IMR-90 (cell line): ENCODE data around the gene NEURL1B. TPM values are rescaled to one million over a fixed set of nuclear protein-coding genes. Genes with fewer than 3 reads are reported as not detected.

ENCODE experiments used
- ATAC-seq: fragments of 200-7000 bp; cut with Tn5 transposase; 2 replicates; pipeline ENCODE4 v1.9.1; 2020; ENCODE audit warnings: low read depth, mild to moderate bottlenecking, moderate library complexity
- BruUV-seq: library from RNA; stranded (reverse); fragments of 400-500 nt; replicated peaks from 2 replicates; lab custom pipeline; 2021; lab: Mats Ljungman, UMichigan
- CTCF ChIA-PET: fragments of 300-600 bp; formaldehyde crosslinking; extraction: SDS; loops from one replicate; lab custom pipeline; 2021; ENCODE audit warnings: antibody characterized with exemption; lab: Yijun Ruan, JAX
- POLR2A ChIA-PET: fragments of 300-600 bp; sonication (Branson Sonifier 250); formaldehyde crosslinking; loops from one replicate; lab custom pipeline; 2022; ENCODE audit warnings: antibody characterized with exemption; ENCODE audit not compliant: unreplicated experiment; lab: Charles Lee
- DNase-seq: peaks from one replicate; pipeline ENCODE4 v3.0.0; 2013
- H2AFZ ChIP-seq: replicated peaks from 2 replicates; pipeline ENCODE3; 2013; ENCODE audit warnings: low read length, mild to moderate bottlenecking; ENCODE audit not compliant: poor library complexity
- H2AK5ac ChIP-seq: 2 replicates; pipeline ENCODE4 v1.6.1; 2013; ENCODE audit warnings: low read depth, low read length, inconsistent platforms
- H2AK9ac ChIP-seq: replicated peaks from 2 replicates; pipeline ENCODE3; 2013; ENCODE audit warnings: mild to moderate bottlenecking, low read depth, low read length, moderate library complexity; ENCODE audit not compliant: poor library complexity
- H2BK120ac ChIP-seq: 2 replicates; pipeline ENCODE4 v1.6.1; 2013; ENCODE audit warnings: low read depth, low read length, inconsistent platforms
- H2BK15ac ChIP-seq: 3 replicates; pipeline ENCODE4 v1.6.1; 2013; ENCODE audit warnings: low read depth, low read length, inconsistent platforms
- H2BK20ac ChIP-seq: 2 replicates; pipeline ENCODE4 v1.6.1; 2013; ENCODE audit warnings: low read depth, mild to moderate bottlenecking, inconsistent platforms, low read length, moderate library complexity
- H2BK5ac ChIP-seq: 2 replicates; pipeline ENCODE4 v1.6.1; 2013; ENCODE audit warnings: mild to moderate bottlenecking, low read depth, low read length, inconsistent platforms; ENCODE audit not compliant: poor library complexity, severe bottlenecking
- H3K14ac ChIP-seq: replicated peaks from 2 replicates; pipeline ENCODE4 v1.6.1; 2013; ENCODE audit warnings: low read depth, low read length, inconsistent platforms
- H3K18ac ChIP-seq: 2 replicates; pipeline ENCODE4 v1.6.1; 2013; ENCODE audit warnings: low read depth, low read length, control low read depth
- H3K23ac ChIP-seq: 2 replicates; pipeline ENCODE4 v1.6.1; 2013; ENCODE audit warnings: low read depth, low read length, inconsistent platforms
- H3K27ac ChIP-seq: 2 replicates; pipeline ENCODE4 v1.5.1; 2013; ENCODE audit warnings: mild to moderate bottlenecking, control low read depth, low read length; ENCODE audit not compliant: insufficient read depth
- H3K27me3 ChIP-seq: 2 replicates; pipeline ENCODE4 v1.6.1; 2013; ENCODE audit warnings: low read length; ENCODE audit not compliant: control insufficient read depth, insufficient read depth
- H3K36me3 ChIP-seq: 2 replicates; pipeline ENCODE4 v1.6.1; 2013; ENCODE audit warnings: low read length, mixed read lengths; ENCODE audit not compliant: control insufficient read depth, insufficient read depth
- H3K4ac ChIP-seq: 2 replicates; pipeline ENCODE4 v1.6.1; 2013; ENCODE audit warnings: low read depth, low read length, inconsistent platforms
- H3K4me1 ChIP-seq: 2 replicates; pipeline ENCODE4 v1.6.1; 2013; ENCODE audit warnings: low read length, mixed read lengths; ENCODE audit not compliant: control insufficient read depth, insufficient read depth
- H3K4me2 ChIP-seq: 2 replicates; pipeline ENCODE4 v1.6.1; 2013; ENCODE audit warnings: low read depth, mild to moderate bottlenecking, control low read depth, low read length, moderate library complexity
- H3K4me3 ChIP-seq: 2 replicates; pipeline ENCODE4 v1.5.1; 2013; ENCODE audit warnings: low read depth, mild to moderate bottlenecking, control low read depth, low read length, moderate library complexity; ENCODE audit not compliant: insufficient read depth
- H3K56ac ChIP-seq: 2 replicates; pipeline ENCODE4 v1.6.1; 2013; ENCODE audit warnings: low read length, inconsistent platforms; ENCODE audit not compliant: insufficient read depth; ENCODE audit errors: extremely low read depth
- H3K79me1 ChIP-seq, 2 experiments: 2 replicates each; pipeline ENCODE4 v1.6.1; 2013; ENCODE audit warnings: low read length in 2 of 2, inconsistent platforms in 1 of 2, low read depth in 1 of 2
- H3K9ac ChIP-seq: 2 replicates; pipeline ENCODE4 v1.6.1; 2013; ENCODE audit warnings: low read depth, low read length, control low read depth
- H3K9me1 ChIP-seq: 2 replicates; pipeline ENCODE4 v1.6.1; 2013; ENCODE audit warnings: low read length, inconsistent platforms; ENCODE audit not compliant: insufficient read depth
- H3K9me3 ChIP-seq: 2 replicates; pipeline ENCODE4 v1.6.1; 2013; ENCODE audit warnings: low read length; ENCODE audit not compliant: control insufficient read depth, insufficient read depth
- H4K20me1 ChIP-seq: 2 replicates; pipeline ENCODE4 v1.6.1; 2013; ENCODE audit warnings: low read length, inconsistent platforms; ENCODE audit not compliant: insufficient read depth
- H4K5ac ChIP-seq: 2 replicates; pipeline ENCODE4 v1.6.1; 2013; ENCODE audit warnings: mild to moderate bottlenecking, low read depth, low read length, control low read depth
- H4K8ac ChIP-seq, 2 experiments: 2 replicates each; pipeline ENCODE4 v1.6.1; 2013; ENCODE audit warnings: low read depth in 2 of 2, low read length in 2 of 2, control low read depth in 1 of 2, inconsistent platforms in 1 of 2
- H4K91ac ChIP-seq: 2 replicates; pipeline ENCODE4 v1.6.1; 2013; ENCODE audit warnings: low read depth, low read length, inconsistent platforms; ENCODE audit not compliant: insufficient read depth
- POLR2A ChIP-seq: IDR thresholded peaks from 2 replicates; pipeline ENCODE4 v1.6.1; 2012; ENCODE audit warnings: mild to moderate bottlenecking, low read depth, low read length
- USF2 ChIP-seq: fragments of 150-350 bp; IDR thresholded peaks from 2 replicates; pipeline ENCODE4 v1.6.1; 2017; ENCODE audit warnings: mild to moderate bottlenecking, antibody characterized with exemption, low read length, low read depth
- WGBS, 2 experiments: methylation state at CpG; one replicate each; pipeline versions ENCODE4 v1.1.5 to v1.1.7; 2013; ENCODE audit warnings: missing lambda C conversion rate in 2 of 2; ENCODE audit not compliant: insufficient read length in 1 of 2; ENCODE audit errors: extremely low coverage in 2 of 2; 5-methylcytosine and 5-hydroxymethylcytosine counted together
- dilution Hi-C: fragments of 300-500 bp; cut with HindIII; formaldehyde crosslinking; loops from one replicate; pipeline ENCODE4 v1.14.3; 2018; ENCODE audit warnings: low sequenced_read_pairs; ENCODE audit not compliant: unreplicated experiment
- in situ Hi-C: fragments of 300-500 bp; cut with MboI; formaldehyde crosslinking; loops from 3 replicates; pipeline ENCODE4 v1.14.3; 2019; ENCODE audit warnings: low sequenced_read_pairs, inconsistent platforms, mixed read lengths
- intact Hi-C: fragments of 100-400 bp; cut with micrococcal nuclease; formaldehyde crosslinking; loops from 2 replicates; pipeline ENCODE4 v1.10.0; 2022
- polyA plus RNA-seq, 3 experiments: library from polyadenylated mRNA; depleted of rRNA; stranded (reverse); fragments of >200 nt; gene quantifications; 2 replicates each; pipeline ENCODE4 v1.2.3, GENCODE V29; 2012; ENCODE audit warnings: low replicate concordance in 1 of 3
- total RNA-seq: library from RNA; depleted of rRNA; stranded (reverse); fragments of >200 nt; gene quantifications from 2 replicates; pipeline ENCODE4 v1.2.3, GENCODE V29; 2012

Gene NEURL1B
- total and polyA plus RNA-seq, 2 of the 4 experiments (the other 2 are of a cell fraction): 1.8 to 2.8 TPM

GRCh38 chr5:172688349-172689217, 47.5 kb downstream of the NEURL1B start:
- Histone ChIP-seq H2AK5ac (peak overlapping the region; percentile 16; the same call in 1 of the 2 replicates), H4K8ac (no peak overlapping the region; a peak in 1 of 4 replicates), H3K27me3 (no peaks in the 10 kb centered on the region), H4K5ac (no peak overlapping the region), H3K9me3 (no peaks in the 10 kb centered on the region), H2AK9ac (peak overlapping the region; percentile 81), H4K20me1 (no peaks in the 10 kb centered on the region), H2BK5ac (no peak overlapping the region), H3K27ac (no peak overlapping the region), H3K18ac (no peak overlapping the region), H2BK15ac (no peak overlapping the region), H3K4ac (no peak overlapping the region), H3K4me3 (no peak overlapping the region), H3K9ac (no peak overlapping the region), H4K91ac (no peak overlapping the region), H2BK20ac (no peak overlapping the region), H3K23ac (no peak overlapping the region), H3K4me1 (peaks cover 5% of the 10 kb centered on the region; the same call in 1 of the 2 replicates), H3K79me1 (no peaks in the 10 kb centered on the region), H3K36me3 (no peaks in the 10 kb centered on the region; the same call in 1 of the 2 replicates), H3K14ac (no peak overlapping the region), H2AFZ (peak overlapping the region; percentile 86), H2BK120ac (no peak overlapping the region), H3K56ac (no peak overlapping the region), H3K9me1 (peaks cover 3% of the 10 kb centered on the region; the same call in 1 of the 2 replicates), H3K4me2 (no peak overlapping the region)
- ChIA-PET POLR2A (no interaction called here), CTCF (interaction anchor here (1.4 kb wide), 1 partner anchor 209 kb away, joined by 5 read pairs; no protein-coding TSS in a partner anchor)
- peak; percentile 62; the same call in 1 of the 2 replicates for ATAC-seq
- 67% methylated on average over 5 of the region's 11 CpGs; no CpG with 5 or more reads in 1 of the 2 experiments for WGBS, 2 experiments
- dilution Hi-C loops (no loop called here), intact Hi-C loops (no loop called here), in situ Hi-C loops (no loop called here)
- DNase-seq: peak; percentile 11
- no TSS peak for BruUV-seq
- TF ChIP-seq USF2: no peak
- no peak for TF ChIP-seq POLR2A
